ENCODE data around the gene DOCK8. TPM values are rescaled to one million over a fixed set of nuclear protein-coding genes. Genes with fewer than 3 reads are reported as not detected.
"Not testable (repeated sequence)": the region's sequence is repeated elsewhere in the genome, so short reads cannot be mapped to it uniquely, and the experiment has no call there.

Gene DOCK8
- total RNA-seq, 2 donors from 2014 or later = 24.6 to 35.5 TPM

GRCh38 chr9:405341-405740, 190.7 kb downstream of the DOCK8 start:
- TF ChIP-seq POLR2AphosphoS5 (IDR thresholded peaks at IDR 0.05) (no peak), POLR2A (IDR thresholded peaks at IDR 0.05) (no peak), CTCF (IDR thresholded peaks at IDR 0.05) (no peak)
- Histone ChIP-seq H3K27ac (no peak overlapping the region), H3K9me3 (no peaks in the 10 kb centered on the region), H3K36me3 (no peaks in the 10 kb centered on the region), H3K4me3 (no peak overlapping the region), H3K27me3 (replicated peaks; ENCODE audit: insufficient read depth) (no peaks in the 10 kb centered on the region), H3K4me1 (replicated peaks) (peaks cover 5% of the 10 kb centered on the region)
- DNase-seq (ENCODE audit: low spot score) = no peak
- 92% methylated on average over 1 of the region's 1 CpG for WGBS
- intact Hi-C loops (cut with DNase I) = no loop called here

GRCh38 chr9:406886-407654, 192.4 kb downstream of the DOCK8 start:
- Histone ChIP-seq H3K9me3 (no peaks in the 10 kb centered on the region), H3K4me3 (no peak overlapping the region), H3K27me3 (replicated peaks; ENCODE audit: insufficient read depth) (no peaks in the 10 kb centered on the region), H3K4me1 (replicated peaks) (peaks cover 5% of the 10 kb centered on the region), H3K36me3 (no peaks in the 10 kb centered on the region), H3K27ac (no peak overlapping the region)
- 69% methylated on average over 7 of the region's 7 CpGs for whole genome bisulfite sequencing
- intact Hi-C loops (cut with DNase I) = no loop called here
- DNase-seq (ENCODE audit: low spot score) = no peak
- TF ChIP-seq CTCF (IDR thresholded peaks at IDR 0.05) = no peak
- no peak for TF ChIP-seq POLR2A (IDR thresholded peaks at IDR 0.05)
- no peak for TF ChIP-seq POLR2AphosphoS5 (IDR thresholded peaks at IDR 0.05)

- H3K27ac ChIP-seq; H3K4me3 ChIP-seq; H3K4me1 ChIP-seq (replicated peaks); intact Hi-C loops (cut with DNase I); H3K9me3 ChIP-seq; DNase-seq (ENCODE audit: low spot score); H3K27me3 ChIP-seq (replicated peaks; ENCODE audit: insufficient read depth); H3K36me3 ChIP-seq: not testable (repeated sequence)
- WGBS = 97% methylated on average over 7 of the region's 7 CpGs
These were observed 195.0 kb downstream of the DOCK8 start for GRCh38 chr9:409655-410054.

- no peak for TF ChIP-seq POLR2A (IDR thresholded peaks at IDR 0.05)
- no peak for TF ChIP-seq POLR2AphosphoS5 (IDR thresholded peaks at IDR 0.05)
- TF ChIP-seq CTCF (IDR thresholded peaks at IDR 0.05) = no peak
- no peak overlapping the region for H3K27ac ChIP-seq
- no peaks in the 10 kb centered on the region for H3K4me1 ChIP-seq (replicated peaks)
- no peaks in the 10 kb centered on the region for H3K9me3 ChIP-seq
- no peaks in the 10 kb centered on the region for H3K36me3 ChIP-seq
- 97% methylated on average over 5 of the region's 5 CpGs for WGBS
- H3K4me3 ChIP-seq = no peak overlapping the region
- no peaks in the 10 kb centered on the region for H3K27me3 ChIP-seq (replicated peaks; ENCODE audit: insufficient read depth)
- no peak for DNase-seq (ENCODE audit: low spot score)
- intact Hi-C loops (cut with DNase I) = no loop called here
These were observed 199.9 kb downstream of the DOCK8 start for GRCh38 chr9:414595-414994.

GRCh38 chr9:419571-420171, 205.0 kb downstream of the DOCK8 start:
- no peak for DNase-seq (ENCODE audit: low spot score)
- Histone ChIP-seq H3K9me3 (no peaks in the 10 kb centered on the region), H3K36me3 (no peaks in the 10 kb centered on the region), H3K27me3 (replicated peaks; ENCODE audit: insufficient read depth) (no peaks in the 10 kb centered on the region), H3K4me1 (replicated peaks) (no peaks in the 10 kb centered on the region), H3K27ac (no peak overlapping the region), H3K4me3 (no peak overlapping the region)
- WGBS = 70% methylated on average over 5 of the region's 5 CpGs
- intact Hi-C loops (cut with DNase I) = no loop called here
- TF ChIP-seq CTCF (IDR thresholded peaks at IDR 0.05) (no peak), POLR2AphosphoS5 (IDR thresholded peaks at IDR 0.05) (no peak), POLR2A (IDR thresholded peaks at IDR 0.05) (no peak)
